ENCODE results near the gene GPR75.

The GPR75 gene

DNA sequence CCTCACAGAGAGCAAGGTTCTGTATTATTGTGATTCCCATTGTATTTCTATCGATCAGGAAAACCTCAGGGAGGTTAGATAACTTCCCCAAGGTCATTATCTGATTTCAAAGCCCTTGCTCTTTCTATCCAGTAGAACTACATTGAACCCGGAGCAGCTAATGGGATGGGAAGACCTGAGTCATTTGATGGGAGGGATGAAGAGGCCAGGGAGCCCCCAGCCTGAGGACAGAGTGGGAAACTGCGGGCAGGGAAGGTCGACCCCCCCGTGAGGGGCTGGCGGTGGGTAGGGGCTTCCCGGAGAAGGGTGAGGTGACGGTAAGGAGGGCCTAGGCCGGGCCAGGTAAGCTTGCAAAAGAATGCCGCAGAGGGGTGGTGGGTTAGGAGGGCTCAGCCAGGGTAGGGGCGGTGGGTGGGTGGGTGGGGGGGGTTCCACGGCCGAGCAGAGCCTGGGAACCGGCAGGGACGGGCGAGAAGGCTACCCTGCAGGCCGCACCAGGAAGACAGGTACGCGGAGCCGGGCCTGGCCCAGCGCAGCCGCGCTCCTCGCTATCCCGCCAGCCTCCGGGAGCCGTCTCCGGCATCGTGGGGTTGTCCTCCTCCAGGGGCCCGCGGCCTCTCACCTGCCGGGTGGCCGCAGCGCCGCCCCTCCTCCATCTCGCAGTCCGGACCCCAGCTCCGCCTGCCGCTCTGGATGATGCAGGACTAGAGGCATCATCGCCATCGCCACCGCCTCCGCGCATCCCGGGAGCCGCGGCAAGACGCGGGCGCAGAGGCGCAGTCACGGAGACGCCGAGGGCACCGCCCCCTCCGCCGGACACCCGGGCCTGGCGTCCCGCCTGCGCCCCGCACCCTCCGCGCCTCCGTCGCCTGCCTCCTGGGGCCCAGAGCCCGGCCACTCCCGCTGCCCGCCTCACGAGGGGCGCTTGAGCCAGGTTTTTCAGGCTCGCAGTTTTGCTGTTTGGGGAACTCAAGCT lies at the start of gene GPR75:
GPR75 (minus strand) TSS at position 762 of the 976 bp plus-strand sequence. CDS start 5,211 bp downstream, outside the sequence.
- no peak for DNase-seq

DNA sequence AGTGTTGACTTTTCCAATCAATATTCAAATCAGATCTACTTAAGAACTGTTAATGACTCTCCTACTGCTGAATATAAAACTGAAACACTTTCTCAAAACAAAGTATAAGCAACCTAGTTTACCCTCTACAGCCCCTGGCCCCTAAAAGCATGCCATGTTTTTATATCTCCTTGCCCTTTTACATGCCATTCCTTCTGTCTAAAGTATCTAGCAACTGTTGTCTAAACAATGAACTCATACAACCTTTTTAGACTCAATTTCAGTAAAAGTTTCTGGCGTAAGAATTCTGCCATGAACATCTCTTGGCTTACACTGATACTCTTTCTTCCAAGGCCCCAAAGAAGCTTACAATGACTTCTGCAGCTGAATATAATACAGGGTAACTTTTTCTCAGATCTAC lies 47.8 kb upstream of the GPR75 start:
- no peak for DNase-seq

DNA sequence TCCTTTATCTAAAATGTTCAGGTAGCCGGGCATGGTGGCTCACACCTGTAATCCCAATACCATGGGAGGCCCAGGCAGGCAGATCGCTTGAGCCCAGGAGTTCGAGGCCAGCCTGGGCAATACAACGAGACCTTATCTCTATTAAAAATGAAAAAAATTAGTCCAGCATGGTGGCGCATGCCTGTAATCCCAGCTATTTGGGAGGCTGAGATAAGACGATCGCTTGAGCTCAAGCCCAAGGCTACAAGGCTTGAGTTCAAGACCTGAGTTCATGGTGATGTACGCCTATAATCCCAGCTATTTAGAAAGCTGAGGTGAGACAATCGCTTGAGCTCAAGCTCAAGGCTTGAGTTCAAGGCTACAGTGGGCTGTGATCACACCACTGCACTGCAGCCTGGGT lies 45.6 kb upstream of the GPR75 start:
- no peak for DNase-seq

DNA sequence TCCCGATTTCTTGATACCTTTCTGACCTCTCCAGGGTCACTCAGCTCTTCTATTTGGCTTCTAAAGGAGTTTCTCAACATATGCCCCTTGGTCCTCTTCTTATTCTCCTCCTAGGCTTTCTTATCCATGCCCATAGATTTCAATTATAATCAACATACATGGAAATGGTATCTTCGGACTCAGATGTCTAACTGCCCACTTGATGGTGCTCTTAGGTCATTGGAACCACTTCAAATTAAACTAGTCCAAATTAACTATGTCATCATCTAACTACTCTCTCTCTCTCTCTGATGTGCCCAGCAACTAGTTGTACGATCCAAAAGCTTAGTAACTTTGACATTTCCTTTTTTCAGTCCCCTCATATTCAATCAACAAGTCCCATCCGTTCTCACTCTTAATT lies 43.2 kb upstream of the GPR75 start:
- DNase-seq: no peak

DNA sequence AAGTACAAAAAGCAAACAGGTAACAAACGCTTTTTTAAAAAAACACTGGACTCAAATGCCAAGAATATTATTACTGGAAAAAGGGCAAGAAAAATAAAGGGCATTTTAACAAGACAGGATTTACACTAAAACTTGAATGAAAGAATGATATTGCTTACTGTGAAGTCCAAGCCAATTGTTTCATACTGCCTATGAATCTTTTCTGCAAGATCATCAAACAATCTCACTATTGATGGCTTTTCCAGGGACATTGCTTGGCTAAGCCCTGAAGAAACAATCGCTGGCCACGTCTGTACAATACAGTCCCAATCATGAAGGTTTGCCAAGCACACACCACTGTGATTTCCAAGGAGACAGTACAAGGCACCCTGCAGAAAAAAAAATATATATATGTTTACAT lies 41.4 kb upstream of the GPR75 start:
- DNase-seq: no peak

DNA sequence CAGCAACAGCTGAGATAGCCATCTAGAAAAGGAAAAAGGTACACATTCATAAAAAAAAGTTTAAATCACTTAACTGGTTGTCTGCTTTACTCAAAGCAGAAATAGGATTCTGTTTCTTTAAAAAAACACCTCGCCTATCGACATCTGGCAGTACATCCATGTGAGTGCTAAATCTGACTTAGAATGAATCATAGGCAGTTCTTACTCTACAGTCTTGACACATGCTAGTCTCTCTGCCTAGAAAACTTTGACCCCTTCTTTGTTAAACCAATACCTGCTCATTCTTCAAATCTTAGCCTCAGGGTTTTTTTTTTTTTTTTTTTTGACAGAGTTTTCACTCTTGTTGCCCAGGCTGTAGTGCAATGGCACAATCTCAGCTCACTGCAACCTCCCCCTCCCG lies 37.1 kb upstream of the GPR75 start:
- DNase-seq: no peak

DNA sequence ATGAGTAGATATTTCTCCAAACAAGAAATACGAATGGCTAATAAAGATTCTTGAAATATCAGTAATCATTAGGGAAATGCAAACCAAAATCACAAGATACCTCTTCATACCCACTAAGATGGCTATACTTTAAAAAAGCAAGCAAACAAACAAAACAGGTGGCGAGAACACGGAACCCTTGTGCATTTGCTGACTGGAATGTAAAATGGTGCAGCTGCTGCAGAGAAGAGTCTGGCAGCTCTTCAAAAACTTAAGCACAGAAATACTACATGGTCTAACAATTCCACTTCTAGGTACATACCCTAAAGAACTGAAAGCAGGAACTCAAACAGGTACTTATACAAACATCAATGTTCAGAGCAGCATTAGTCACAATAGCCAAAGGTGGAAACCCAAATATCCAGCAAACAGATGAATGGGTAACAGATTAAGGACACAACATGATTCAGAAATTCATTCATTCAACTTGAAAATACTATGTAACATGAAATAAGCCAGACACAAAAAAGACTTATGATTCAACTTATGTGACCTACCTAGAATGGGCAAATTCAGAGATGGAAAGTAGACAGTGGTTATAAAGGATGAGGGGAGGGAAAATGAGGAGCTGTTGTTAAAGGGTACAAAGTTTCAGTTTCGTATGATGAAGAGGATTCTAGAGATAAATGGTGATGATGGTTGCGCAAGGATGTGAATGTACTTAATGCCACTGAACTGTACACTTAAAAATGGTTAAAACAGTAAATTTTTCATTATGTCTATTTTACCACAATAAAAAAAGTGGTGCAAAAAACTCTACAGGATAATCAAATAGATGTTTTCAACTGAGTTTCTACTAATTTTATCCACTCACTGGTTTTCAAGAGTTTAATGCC lies 26.9 kb upstream of the GPR75 start:
- DNase-seq: no peak

DNA sequence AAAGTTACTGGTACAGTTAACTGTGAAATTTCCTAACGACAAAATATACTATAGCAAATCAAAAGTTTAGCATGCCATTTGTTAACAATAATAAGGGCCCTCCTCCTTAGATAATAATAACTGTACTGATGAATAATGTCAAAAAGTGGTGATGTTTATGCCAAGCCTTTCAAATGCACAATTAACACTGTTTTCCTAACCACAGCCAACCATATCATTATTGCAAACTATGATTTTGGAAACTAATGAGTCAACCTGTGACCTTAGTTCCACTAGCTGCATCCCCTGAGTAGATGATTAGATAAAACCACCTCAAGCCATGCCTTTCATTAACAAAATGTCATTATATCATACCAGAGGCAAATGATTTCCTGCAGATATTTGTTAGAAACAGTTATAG lies 25.1 kb upstream of the GPR75 start:
- no peak for DNase-seq

DNA sequence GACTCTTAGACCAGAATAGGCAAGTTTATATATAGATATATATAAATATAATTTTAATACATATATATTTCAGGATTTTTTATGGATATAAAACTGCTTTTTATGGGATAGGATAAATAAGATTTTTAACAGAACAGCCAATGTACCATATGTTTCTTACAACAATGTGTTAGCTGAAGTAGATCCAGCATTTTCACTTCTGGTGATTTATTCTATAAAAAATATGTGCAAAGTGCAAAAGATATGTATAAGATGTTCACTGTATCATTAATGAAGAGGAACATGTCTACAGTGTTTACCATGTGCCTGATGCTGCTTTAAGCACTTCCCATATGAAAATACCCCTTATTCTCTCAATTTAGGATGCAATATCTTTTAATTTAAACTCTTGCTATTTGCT lies 22.2 kb upstream of the GPR75 start:
- no peak for DNase-seq

DNA sequence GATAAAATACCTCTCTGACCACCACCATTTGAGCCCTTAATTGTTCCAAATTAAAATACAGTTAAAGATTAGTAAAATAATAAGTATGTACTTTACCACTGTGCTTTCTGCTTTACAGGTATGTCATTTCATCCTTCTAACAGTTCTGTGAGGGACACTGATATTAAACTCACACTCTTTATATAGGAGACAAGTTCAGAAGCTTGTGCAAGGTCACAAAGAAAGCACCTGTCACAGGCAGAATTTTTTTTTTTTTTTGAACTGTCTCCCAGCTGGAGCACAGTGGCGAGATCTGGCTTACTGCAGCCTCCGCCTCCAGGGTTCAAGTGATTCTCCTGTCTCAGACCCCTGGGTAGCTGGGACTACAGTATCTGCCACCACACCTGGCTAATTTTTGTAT lies 21.6 kb upstream of the GPR75 start:
- DNase-seq: no peak

DNA sequence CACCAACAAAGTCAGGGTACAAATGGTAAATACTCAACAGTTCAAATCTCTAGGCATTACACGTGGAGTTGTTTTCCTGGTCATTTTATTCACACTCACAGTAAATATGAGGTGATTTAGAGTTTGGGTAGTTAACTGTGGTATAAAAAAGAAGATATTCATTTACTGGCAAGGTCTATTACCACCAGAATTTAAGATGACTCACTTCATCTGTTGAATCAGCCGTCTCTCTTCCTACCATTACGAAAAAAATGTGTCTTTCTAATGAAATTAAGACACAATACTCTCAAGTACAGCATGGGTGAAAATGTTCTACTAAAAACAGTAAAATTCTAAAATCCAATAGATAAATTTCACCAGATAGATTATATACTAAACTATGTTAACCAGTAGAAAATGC lies 21.0 kb upstream of the GPR75 start:
- DNase-seq: no peak

DNA sequence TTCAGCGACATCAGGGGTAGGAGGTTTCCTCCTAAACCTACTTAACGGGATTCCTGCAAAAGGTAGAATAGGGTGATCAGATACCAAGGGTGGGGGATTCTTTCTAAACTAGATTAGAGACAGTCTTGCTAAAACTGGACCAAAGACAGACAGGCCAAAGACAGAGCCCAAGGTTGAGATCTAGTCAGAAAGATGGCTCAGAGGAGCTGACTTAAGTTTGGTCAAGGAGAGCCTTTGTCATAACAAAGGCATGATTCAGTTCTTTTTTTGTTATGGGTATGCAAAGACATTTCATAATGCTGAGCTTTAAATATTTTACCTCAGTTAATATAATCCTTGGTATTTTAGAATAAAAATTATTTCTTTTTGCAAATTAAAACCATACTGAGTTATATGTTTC lies 17.8 kb upstream of the GPR75 start:
- no peak for DNase-seq

DNA sequence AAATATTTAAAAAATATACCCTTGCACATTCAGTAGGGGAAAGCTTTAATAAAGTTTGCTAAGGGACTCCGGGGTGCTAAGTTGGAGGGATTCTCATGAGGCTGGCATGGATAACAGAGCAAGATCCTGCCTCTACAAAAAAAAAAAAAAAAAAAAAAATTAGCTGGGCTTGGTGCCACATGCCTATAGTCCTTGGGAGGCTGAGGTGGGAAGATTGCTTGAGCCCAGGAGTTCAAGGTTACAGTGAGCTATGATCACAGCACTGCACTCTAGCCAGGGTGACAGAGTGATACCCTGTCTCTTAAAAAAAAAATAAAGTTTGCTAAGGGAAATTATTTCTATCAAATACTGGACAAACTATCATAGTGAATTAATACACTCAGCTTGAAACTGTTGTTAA lies 17.3 kb upstream of the GPR75 start:
- DNase-seq: no peak

DNA sequence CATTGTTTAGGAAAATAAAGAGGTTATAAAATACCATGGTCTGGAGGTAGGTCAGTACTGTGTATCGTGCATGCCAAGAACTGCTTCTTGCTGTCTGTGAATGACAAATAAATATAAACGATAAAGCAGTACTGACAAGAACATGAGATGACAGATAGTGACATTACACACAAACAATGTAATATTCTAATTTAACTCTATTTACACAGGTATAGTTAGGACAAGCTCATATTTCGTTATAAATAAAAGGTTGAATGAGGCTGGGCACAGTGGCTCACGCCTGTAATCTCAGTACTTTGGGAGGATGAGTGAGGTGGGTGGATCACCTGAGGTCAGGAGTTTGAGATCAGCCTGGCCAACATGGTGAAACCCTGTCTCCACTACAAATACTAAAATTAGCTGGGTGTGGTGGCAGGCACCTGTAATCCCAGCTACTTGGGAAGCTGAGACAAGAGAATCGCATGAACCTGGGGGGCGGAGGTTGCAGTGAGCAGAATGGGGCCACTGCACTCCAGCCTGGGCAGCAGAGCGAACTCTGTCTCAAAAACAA lies 14.7 kb upstream of the GPR75 start:
- no peak for DNase-seq

DNA sequence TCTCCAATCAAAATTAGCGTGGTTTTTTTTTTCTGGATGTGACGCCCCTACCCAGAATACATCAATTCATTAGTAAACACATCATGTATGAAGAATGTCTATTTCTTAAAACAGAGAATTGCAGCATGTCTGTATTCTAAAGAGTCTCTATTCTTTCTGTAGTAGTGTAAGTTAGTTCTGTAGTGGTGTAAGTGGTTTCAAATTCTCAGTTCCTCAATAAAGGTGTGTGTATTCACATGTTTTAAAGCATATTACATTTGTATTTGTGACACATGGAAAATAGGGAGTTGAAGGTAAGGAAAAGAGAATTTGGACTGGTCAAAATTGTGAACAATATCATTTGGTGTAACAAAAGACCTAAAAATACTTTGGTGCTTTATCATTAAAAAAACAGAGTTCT lies 8.0 kb upstream of the GPR75 start:
- no peak for DNase-seq

DNA sequence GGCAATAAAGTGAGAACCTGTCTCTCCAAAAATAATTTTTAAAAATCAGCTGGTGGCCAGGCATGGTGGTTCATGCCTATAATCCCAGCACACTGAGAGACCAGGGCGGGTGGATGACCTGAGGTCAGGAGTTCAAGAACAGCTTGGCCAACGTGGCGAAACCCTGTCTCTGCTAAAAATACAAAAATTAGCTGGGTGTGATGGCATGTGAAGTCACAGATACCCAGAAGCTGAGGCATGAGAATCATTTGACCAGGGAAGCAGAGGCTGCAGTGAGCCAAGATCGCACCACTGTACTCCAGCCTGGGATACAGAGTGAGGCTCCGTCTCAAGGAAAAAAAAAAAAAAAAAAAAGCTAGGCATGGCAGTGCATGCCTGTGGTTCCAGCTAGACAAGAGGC lies 7.4 kb upstream of the GPR75 start:
- no peak for DNase-seq

DNA sequence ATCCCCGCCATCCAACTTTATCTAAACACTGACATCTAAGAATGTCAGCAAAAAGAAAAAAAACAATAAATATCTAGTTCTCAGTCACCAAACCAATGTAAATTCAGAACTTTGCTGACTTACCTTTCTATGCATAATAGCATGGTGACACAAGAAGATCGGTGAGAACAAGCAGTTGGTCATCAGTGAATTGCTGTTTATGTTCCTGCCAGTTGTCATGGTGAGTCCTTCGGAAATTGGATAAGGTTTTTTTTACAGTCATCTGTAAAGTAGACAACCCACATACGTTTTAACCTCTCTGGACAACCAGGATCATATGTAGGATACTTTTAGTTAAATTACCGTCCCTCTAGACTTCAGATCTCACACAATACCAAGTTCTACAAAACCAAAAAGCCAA lies 6.2 kb upstream of the GPR75 start:
- DNase-seq: no peak

DNA sequence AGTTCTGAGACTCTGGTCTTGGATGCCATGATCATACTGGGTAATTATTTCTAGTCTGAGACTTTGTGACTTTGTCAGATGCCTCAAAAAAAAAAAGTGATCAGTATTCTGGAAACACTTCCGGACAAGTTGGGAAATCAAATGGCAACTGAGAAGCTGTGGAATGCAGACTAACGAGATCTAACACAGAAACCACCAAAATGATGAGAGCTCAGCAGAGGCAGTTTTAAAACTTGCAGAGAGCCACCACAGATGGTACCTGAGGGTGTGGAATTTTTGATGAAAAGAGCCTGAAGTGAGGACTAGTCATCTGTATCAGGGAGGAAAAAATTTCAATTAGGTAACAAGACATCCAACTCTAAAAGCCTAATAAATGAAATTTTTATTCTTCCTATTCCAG lies 5.5 kb upstream of the GPR75 start:
- DNase-seq: no peak

DNA sequence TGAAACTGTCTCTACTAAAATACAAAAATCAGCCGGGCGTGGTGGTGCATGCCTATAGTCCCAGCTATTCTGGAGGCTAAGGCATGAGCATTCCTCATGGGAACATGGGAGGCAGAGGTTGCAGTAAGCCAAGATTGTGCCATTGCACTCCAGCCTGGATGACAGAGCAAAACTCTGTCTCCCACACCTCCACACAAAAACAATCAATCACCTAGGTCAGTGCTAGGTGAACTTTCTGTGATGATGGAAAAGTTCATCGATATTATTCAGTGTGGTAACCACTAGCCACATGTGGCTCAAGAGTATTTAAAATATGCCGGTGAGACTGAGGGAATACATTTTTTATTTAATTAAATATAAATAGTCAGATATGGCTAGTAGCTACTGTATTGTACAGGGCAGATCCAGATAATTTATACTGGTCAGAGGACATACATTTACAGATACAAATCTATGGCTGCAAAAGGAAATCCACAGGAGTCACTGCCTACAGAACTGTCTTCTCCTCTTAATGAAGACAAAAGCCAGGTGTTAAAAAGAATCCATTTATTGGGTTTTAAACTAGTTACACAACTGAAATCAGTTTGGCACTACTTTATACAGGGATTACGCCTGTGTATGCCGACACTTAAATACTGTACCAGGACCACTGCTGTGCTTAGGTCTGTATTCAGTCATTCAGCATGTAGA lies 3.9 kb upstream of the GPR75 start:
- DNase-seq: no peak

DNA sequence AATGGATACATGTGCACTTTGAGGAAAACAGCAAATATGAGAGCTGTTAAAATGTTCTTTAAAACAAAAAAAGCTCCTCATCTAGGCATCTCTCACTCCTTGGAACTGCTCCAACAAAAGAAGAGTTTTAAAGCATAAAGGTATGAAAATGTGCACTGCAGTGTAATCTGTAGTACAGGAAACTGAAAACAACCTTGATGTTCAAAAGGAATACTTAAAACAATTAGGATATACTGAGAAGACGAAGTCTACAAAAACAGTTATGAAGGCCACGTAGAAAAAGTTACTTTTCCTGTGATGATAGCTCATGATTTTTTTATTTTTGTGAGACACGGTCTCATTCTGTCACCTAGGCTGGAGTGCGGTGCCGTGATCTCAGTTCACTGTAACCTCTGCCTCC lies 2.1 kb upstream of the GPR75 start:
- DNase-seq: no peak

DNA sequence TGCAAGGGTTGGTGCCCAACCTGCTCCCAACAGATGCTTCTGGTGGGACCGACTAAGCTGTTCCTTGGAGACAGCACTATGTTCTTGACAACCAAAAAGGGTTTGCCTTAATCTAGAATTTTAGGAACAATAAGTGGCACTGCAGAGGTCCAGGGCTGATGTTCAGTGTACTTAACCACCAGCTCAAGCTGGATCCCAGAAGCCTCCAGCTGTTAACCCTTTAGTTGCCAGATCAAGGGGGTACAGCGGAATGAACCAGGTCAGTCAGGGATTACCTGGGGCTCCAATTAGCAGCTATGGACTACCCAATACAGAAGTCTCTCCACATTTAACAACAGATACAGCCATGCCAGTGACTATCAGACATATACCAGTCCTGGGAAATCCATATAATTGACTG lies 3.5 kb downstream of the GPR75 start:
- DNase-seq: no peak

DNA sequence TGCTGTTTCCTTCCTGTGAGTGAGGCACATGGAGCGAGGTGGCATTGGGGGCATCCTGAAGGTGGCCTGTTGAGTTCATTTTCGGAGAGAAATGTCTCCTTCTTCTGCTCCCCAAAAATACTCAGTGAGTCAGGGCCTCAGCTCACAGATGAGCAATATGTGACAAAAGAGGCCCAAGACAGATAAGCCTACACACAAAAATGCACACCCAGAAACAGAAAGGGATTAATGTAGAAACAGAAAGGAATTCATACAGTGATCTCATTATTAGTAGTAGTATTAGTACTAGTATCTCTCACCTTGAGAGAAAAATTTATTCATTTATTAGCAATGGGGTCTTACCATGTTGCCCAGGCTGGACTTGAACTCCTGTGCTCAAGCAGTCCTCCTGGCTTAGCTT lies 5.1 kb downstream of the GPR75 start:
- DNase-seq: no peak

DNA sequence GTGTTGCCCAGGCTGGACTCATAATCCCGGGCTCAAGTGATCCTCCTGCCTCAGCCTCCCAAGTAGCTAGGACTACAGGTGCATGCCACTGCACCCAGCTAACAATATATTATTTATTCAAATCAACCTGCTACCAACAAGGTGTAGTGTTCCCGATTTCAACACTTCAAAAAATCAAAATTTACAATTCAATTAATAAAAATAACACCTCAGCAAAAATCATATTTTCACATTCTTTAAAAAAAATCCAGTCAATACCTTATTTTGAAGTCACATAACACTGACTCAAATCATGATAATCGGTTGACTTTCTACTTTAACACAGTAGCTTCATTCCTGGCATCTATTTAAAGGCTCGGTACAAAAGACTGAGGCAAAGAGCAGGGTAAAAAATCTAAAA lies 7.2 kb downstream of the GPR75 start:
- DNase-seq: no peak

Measured in activated CD4-positive, alpha-beta T cell treated with anti-CD3 and anti-CD28 coated beads for 1 hour (primary cell).